ENCODE results near the gene ELF5.

DNA sequence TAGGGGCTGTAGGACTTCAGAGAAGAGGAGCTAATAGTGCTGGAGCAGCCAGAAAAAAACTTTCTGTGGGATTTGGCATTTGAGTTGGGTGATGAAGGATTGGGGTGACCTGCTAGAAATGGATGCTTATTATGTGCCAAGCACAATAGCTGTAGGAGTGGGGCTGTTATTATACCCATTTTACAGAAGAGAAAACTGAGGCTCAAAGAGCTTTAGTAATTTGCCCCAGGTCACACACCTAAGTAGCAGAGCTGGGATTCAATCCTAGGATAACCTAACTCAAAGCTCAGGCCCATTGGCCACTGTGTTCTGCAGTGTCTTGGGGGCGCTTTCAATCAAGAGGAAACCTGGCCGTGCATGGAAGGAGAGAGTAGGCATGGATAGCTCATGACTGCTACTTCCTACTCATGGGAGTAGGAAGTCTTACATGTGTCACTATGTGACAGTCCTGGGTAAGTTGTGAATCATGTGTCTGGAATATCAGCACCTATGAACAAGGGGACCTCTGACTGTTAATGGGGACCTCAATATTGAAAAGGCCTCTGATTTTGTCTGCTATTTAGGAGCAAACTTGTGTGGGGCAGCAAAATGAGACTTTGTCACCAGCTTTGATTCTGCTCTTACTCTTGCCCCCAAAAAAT is 6.1 kb upstream of the ELF5 start:
- TF ChIP-seq, protein P1, sequence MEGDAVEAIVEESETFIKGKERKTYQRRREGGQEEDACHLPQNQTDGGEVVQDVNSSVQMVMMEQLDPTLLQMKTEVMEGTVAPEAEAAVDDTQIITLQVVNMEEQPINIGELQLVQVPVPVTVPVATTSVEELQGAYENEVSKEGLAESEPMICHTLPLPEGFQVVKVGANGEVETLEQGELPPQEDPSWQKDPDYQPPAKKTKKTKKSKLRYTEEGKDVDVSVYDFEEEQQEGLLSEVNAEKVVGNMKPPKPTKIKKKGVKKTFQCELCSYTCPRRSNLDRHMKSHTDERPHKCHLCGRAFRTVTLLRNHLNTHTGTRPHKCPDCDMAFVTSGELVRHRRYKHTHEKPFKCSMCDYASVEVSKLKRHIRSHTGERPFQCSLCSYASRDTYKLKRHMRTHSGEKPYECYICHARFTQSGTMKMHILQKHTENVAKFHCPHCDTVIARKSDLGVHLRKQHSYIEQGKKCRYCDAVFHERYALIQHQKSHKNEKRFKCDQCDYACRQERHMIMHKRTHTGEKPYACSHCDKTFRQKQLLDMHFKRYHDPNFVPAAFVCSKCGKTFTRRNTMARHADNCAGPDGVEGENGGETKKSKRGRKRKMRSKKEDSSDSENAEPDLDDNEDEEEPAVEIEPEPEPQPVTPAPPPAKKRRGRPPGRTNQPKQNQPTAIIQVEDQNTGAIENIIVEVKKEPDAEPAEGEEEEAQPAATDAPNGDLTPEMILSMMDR (IDR thresholded peaks at IDR 0.05): no peak
- no peak for TF ChIP-seq POLR2A (IDR thresholded peaks at IDR 0.05)
- TF ChIP-seq POLR2AphosphoS5 (IDR thresholded peaks at IDR 0.05): no peak
